Effector CD4-positive, alpha-beta T cell (primary cell): ENCODE data around the gene KAT6B.

Experiments
- DNase-seq: peaks from one replicate; pipeline ENCODE4 v3.0.0-alpha.2; 2020

The KAT6B gene

DNA sequence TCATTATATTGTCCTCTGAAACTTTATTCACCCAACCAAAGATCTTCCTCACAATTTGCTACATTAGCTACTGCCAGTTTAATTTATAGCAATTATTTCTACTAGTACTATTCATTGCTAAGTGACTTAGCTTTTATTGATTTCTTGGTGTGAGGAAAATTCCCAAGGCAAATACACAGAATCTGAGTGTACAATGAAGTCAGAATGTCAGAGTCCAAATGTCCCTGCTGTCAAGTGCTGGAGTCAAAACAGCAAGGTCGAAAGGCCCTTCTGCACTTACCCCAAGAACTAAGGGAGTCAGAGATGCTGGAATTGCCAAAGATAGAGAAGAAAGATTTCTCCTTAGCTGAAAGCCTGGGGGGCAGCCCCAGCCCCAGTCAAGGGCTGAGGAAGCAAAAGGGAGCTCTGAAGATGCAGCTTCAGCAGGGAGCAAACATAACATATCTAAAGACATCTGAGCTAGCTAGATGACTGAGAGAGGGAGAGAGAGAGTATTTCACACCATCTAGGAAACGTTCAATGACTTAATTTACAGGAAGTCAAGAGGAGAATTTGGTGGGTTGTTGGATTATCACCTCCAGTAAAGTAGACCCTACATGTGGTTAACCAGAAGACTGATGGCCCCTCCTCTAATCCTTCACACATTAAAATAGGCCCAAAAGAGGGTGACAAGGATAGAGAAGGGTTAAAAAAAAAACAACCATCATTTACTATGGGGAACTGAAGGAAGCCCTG, 248.5 kb downstream of the KAT6B start:
- DNase-seq: no peak

DNA sequence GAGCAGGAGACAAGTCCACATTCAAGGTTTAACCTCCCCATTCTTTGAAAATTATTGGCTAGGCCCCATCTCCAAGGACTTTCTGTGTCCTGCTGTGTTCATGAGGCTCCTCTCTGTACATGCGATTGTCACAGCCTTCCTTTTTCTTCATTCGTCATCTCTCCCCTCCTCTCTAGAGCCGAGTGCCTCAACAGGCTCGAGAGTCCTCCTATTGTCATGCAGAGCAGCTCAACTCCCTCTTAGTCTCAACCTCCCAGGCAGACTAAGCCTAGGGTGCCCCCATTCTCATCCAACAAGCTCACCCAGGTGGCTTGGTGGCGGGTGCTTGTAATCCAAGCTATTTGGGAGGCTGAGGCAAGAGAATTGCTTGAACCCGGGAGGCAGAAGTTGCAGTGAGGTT, 249.9 kb downstream of the KAT6B start:
- DNase-seq: no peak

DNA sequence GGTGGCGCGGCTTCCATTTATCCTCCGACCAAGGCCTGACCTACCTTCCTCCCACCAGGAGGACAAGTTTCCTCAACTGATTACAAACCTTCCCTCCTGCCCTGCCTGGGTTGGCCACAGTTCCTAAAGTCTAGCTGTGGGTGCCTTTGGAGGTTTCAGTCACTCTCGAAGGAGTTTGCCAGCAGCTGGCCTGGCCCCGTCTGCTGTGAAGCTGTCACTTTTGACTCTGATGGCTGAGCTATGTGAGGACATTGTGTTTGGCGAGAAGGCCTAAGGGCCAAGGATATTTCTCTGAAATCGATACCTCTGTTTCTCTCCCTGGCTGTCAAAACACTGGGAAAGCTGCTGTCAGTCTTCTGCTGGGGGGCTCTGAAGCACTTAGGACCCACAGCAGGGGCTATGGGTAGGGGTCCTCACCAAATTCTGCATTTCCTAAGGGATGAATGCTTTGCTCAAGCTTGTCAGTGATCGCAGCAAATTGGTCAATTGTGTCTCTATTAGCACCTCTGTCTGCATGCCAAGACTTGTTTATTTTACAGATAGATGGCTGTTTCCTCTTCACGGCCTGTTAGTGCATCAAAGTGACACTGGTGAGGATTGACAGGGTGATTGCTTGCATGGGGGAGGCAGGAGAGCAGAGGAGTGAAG, 253.2 kb downstream of the KAT6B start:
- no peak for DNase-seq

DNA sequence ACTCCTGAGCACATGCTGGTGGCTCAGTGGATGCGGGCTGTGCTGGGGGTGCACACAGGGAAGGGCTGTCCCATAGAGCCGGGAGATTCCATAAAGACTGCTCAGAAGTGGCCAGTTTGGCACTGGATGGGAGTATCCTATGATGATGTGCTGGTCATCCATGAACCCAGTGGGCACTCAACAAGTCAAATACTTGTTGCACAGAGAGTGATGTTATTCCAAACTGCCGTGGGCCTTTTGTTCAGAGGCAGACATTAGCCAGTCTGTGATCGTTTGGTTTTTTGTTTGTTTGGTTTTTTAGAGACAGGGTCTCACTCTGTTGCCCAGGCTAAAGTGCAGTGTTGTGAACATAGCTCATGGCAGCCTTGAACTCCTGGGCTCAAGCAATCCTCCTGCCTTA, 254.2 kb downstream of the KAT6B start:
- no peak for DNase-seq

DNA sequence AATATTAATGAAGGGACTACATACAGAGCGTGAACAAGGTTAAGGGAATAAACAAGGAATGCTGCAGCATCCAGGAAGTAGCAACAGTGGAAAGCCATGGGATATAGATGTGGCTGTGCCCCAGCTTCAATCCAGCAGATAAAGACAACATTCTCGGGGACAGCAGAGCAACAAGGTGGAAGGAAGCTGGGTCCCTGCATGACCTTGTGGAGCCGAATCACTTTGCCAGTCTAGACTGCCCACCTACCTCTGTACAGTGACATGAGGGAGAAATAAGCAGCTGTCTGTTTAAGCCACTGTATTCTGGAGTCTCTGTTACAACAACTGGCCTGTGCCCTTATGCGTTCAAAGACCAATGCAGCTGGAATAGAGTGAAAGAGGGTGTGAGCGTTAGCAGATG, 255.0 kb downstream of the KAT6B start:
- no peak for DNase-seq
